Muscle layer of duodenum (tissue), 2 donors: ENCODE data around the gene GCNT2.
"Not testable (repeated sequence)": the region's sequence is repeated elsewhere in the genome, so short reads cannot be mapped to it uniquely, and the experiment has no call there.

Source experiments
- H3K27ac ChIP-seq: one replicate; pipeline ENCODE4 v1.7.0; 2013; ENCODE audit warnings: mild to moderate bottlenecking, low read length
- H3K27me3 ChIP-seq: one replicate; pipeline ENCODE4 v1.7.0; 2013; ENCODE audit warnings: low read depth, mild to moderate bottlenecking, control low read depth, low read length
- H3K36me3 ChIP-seq, 2 donors: one replicate each; pipeline ENCODE4 v1.7.0; 2013; ENCODE audit warnings: low read length in 2 of 2, control low read depth in 1 of 2, mild to moderate bottlenecking in 1 of 2; ENCODE audit not compliant: insufficient read depth in 2 of 2, control insufficient read depth in 1 of 2
- H3K4me1 ChIP-seq, 2 donors: one replicate each; pipeline ENCODE4 v1.7.0; 2013; ENCODE audit warnings: low read length in 2 of 2, mild to moderate bottlenecking in 2 of 2, control low read depth in 1 of 2, moderate library complexity in 1 of 2; ENCODE audit not compliant: insufficient read depth in 2 of 2, control insufficient read depth in 1 of 2
- H3K4me3 ChIP-seq, 2 donors: one replicate each; pipeline ENCODE4 v1.7.0; 2013; ENCODE audit warnings: low read length in 2 of 2, low read depth in 1 of 2, mild to moderate bottlenecking in 1 of 2
- H3K9me3 ChIP-seq, 2 donors: one replicate each; pipeline ENCODE4 v1.7.0; 2013; ENCODE audit warnings: low read length in 2 of 2, control low read depth in 1 of 2, mild to moderate bottlenecking in 1 of 2; ENCODE audit not compliant: control insufficient read depth in 1 of 2
- donor health status: healthy.

The GCNT2 gene

GRCh38 chr6:10567256-10568026 is 46.3 kb downstream of the GCNT2 start:
- Histone ChIP-seq H3K27ac (no peak overlapping the region), H3K4me3 (no peak overlapping the region), H3K36me3 (no peaks in the 10 kb centered on the region), H3K4me1 (peaks cover 2 to 11% of the 10 kb centered on the region in 2 donors), H3K27me3 (no peaks in the 10 kb centered on the region), H3K9me3 (no peaks in the 10 kb centered on the region)

DNA sequence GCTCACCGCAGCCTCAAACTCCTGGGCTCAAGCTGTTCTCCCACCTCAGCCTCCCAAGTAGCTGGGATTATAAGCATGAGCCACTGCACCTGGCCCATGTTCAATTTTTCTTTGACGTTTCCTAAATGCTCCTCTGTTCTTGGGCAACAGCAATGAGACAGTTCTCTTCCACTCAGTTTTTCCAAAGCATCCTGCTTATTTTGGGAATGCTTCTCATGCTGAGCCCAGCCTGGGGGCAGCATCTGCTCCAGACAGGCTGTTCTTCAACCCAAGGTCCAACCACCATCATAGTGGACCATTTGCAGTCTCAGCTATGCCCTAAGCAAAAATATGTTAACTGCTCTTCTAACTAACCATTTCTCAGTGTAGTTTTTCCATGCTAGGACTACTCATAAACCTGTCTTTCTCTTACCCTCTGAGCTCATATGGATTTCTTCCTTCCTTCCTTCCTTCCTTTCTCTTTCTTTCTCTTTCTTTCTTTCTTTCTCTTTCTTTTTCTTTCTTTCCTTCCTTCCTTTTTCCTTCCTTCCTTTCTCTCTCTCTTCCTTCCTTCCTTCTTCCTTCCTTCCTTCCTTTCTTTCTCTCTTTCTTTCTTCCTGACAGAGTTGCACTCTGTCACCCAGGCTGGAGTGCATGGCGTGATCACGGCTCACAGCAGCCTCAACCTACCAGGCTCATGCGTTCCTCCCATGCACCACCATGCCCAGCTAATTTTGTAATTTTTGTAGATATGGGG is 48.4 kb downstream of the GCNT2 start:
- Histone ChIP-seq H3K27me3 (no peaks in the 10 kb centered on the region), H3K4me1 (peaks cover 2 to 12% of the 10 kb centered on the region in 2 donors), H3K36me3 (no peaks in the 10 kb centered on the region), H3K9me3 (no peaks in the 10 kb centered on the region), H3K4me3 (no peak overlapping the region), H3K27ac (no peak overlapping the region)

DNA sequence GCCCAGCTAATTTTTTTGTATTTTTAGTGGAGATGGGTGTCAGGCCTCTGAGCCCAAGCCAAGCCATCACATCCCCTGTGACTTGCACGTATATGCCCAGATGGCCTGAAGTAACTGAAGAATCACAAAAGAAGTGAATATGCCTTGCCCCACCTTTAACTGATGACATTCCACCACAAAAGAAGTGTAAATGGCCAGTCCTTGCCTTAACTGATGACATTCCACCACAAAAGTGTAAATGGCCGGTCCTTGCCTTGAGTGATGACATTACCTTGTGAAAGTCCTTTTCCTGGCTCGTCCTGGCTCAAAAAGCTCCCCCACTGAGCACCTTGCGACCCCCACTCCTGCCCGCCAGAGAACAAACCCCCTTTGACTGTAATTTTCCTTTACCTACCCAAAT is 54.4 kb downstream of the GCNT2 start:
- H3K27ac ChIP-seq, H3K4me3 ChIP-seq, H3K36me3 ChIP-seq, H3K9me3 ChIP-seq, H3K4me1 ChIP-seq, H3K27me3 ChIP-seq: not testable (repeated sequence)

DNA sequence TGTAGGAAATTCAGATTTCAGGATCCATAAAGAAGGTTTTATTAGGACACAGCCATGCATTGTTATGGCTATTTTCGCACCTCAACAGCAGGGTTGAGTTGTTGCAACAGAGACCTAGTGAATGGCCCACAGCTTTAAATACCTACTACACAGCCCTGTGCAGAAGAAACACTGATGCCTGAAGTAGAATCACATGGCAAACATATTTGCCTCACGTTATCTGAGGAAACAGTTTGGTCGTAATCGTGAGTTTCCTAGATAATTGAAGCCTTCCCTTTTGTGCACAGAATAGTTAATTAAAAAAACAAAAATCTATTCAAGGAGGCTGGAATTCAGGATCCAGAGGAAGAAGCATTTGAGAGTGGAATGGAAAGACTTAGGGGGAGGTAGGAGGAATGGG is 55.1 kb downstream of the GCNT2 start:
- H3K27me3 ChIP-seq, result no peaks in the 10 kb centered on the region
- H3K27ac ChIP-seq, result no peak overlapping the region
- no peaks in the 10 kb centered on the region for H3K9me3 ChIP-seq
- H3K4me3 ChIP-seq, result no peak overlapping the region
- no peaks in the 10 kb centered on the region for H3K36me3 ChIP-seq
- peaks cover 0 to 7% of the 10 kb centered on the region in 2 donors for H3K4me1 ChIP-seq

- Histone ChIP-seq H3K36me3 (no peaks in the 10 kb centered on the region), H3K27me3 (no peaks in the 10 kb centered on the region), H3K9me3 (no peaks in the 10 kb centered on the region), H3K27ac (no peak overlapping the region), H3K4me3 (no peak overlapping the region), H3K4me1 (peaks cover 0 to 7% of the 10 kb centered on the region in 2 donors)
These were observed 56.0 kb downstream of the GCNT2 start for GRCh38 chr6:10577112-10577511.

DNA sequence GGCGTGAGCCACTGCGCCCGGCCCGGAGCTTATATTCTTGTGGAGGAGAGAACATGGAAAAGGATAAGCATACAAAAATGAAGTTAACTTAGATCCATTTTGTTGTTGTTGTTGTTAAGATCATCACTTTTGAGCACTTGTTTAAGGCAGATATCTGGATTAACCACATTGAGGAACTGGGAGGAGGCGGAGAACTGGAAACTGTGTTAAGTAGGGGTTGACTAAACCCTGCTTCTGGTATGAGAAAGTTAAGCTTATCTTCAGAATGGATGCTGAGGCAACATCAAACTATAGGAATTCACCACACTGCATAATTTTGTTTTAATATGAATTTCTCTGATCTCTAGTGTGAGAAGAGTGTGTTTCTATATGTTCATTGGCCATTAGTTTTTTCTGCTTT is 57.6 kb downstream of the GCNT2 start:
- Histone ChIP-seq H3K27ac (no peak overlapping the region), H3K27me3 (no peaks in the 10 kb centered on the region), H3K4me3 (no peak overlapping the region), H3K36me3 (no peaks in the 10 kb centered on the region), H3K4me1 (peaks cover 7 to 14% of the 10 kb centered on the region in 2 donors), H3K9me3 (no peaks in the 10 kb centered on the region)

DNA sequence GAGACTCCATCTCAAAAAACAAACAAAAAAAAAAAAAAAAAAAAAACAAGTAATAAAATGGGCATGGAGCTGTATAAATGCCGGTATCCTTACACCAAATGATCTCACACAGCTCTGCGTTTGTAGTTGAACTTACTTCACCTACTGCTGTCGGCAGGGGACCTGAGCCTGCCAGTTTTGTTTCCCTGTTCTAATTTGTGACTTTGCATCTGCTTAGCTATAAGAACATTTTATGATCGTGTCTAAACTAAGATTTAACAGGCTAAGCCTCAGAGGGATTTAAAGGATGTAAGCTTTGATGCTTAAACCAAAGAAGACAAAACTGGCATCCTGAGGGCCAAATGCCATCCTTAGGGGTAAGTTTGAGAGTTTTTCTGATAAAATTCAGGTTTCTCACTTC is 58.7 kb downstream of the GCNT2 start:
- Histone ChIP-seq H3K27ac (no peak overlapping the region), H3K4me1 (peaks cover 7 to 14% of the 10 kb centered on the region in 2 donors)

GRCh38 chr6:10580570-10580969 is 59.4 kb downstream of the GCNT2 start:
- Histone ChIP-seq H3K9me3 (no peaks in the 10 kb centered on the region), H3K36me3 (no peaks in the 10 kb centered on the region), H3K27ac (no peak overlapping the region), H3K4me3 (no peak overlapping the region), H3K4me1 (peaks cover 7 to 15% of the 10 kb centered on the region in 2 donors), H3K27me3 (no peaks in the 10 kb centered on the region)

More for the DNA sequence above, 58.7 kb downstream of the GCNT2 start:
- no peaks in the 10 kb centered on the region for H3K36me3 ChIP-seq
- no peak overlapping the region for H3K4me3 ChIP-seq
- H3K27me3 ChIP-seq, result no peaks in the 10 kb centered on the region
- no peaks in the 10 kb centered on the region for H3K9me3 ChIP-seq

DNA sequence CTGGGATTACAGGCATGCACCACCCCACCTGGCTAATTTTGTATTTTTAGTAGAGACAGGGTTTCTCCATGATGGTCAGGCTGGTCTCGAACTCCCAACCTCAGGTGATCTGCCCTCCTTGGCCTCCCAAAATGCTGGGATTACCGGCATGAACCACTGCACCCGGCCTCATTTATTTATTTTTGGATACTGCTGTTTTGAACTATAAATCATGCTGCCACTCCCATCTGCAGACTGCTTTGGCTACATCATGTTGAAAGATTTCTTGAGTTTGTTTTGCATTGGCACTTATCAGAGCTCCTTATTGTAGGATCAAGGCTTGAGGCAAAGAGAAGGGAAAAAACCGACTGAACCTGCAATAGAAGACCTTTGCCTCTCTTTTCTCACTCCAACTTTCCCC is 60.3 kb downstream of the GCNT2 start:
- H3K27me3 ChIP-seq, result not testable (repeated sequence)
- peaks cover 7 to 19% of the 10 kb centered on the region in 2 donors for H3K4me1 ChIP-seq

GRCh38 chr6:10582774-10583508 is 61.8 kb downstream of the GCNT2 start:
- Histone ChIP-seq H3K4me1 (peaks cover 7 to 19% of the 10 kb centered on the region in 2 donors), H3K9me3 (no peaks in the 10 kb centered on the region), H3K36me3 (peaks cover 0 to 3% of the 10 kb centered on the region in 2 donors), H3K4me3 (no peak overlapping the region), H3K27ac (peak overlapping the region; percentile 3), H3K27me3 (no peaks in the 10 kb centered on the region)

More for the DNA sequence above, 60.3 kb downstream of the GCNT2 start:
- H3K27ac ChIP-seq, H3K9me3 ChIP-seq, H3K4me3 ChIP-seq, H3K36me3 ChIP-seq: not testable (repeated sequence)

- peaks cover 0 to 3% of the 10 kb centered on the region in 2 donors for H3K36me3 ChIP-seq
- no peaks in the 10 kb centered on the region for H3K27me3 ChIP-seq
- no peak overlapping the region for H3K4me3 ChIP-seq
- no peaks in the 10 kb centered on the region for H3K9me3 ChIP-seq
- peaks cover 7 to 19% of the 10 kb centered on the region in 2 donors for H3K4me1 ChIP-seq
- peak overlapping the region; percentile 3 for H3K27ac ChIP-seq
These were observed 62.4 kb downstream of the GCNT2 start for GRCh38 chr6:10583509-10583901.
